ENCODE data around the gene ATG7.

Gene ATG7

GRCh38 chr3:11549580-11550140, 277.5 kb downstream of the ATG7 start:
- TF ChIP-seq CTCF (conservative IDR thresholded peaks at IDR 0.05; ENCODE audit: low read depth, low read length): no peak
- H3K4me3 ChIP-seq (ENCODE audit: low read length): no peak overlapping the region
- no peak for DNase-seq (ENCODE audit: low read depth)

- DNase-seq (ENCODE audit: low read depth): no peak
- no peak overlapping the region for H3K4me3 ChIP-seq (ENCODE audit: low read length)
- TF ChIP-seq CTCF (conservative IDR thresholded peaks at IDR 0.05; ENCODE audit: low read depth, low read length): no peak
These were observed 278.8 kb downstream of the ATG7 start for GRCh38 chr3:11551036-11551435.

- H3K4me3 ChIP-seq (ENCODE audit: low read length): no peak overlapping the region
- no peak for DNase-seq (ENCODE audit: low read depth)
- TF ChIP-seq CTCF (conservative IDR thresholded peaks at IDR 0.05; ENCODE audit: low read depth, low read length): no peak
These were observed 280.4 kb downstream of the ATG7 start for GRCh38 chr3:11552289-11553264.

- no peak overlapping the region for H3K4me3 ChIP-seq (ENCODE audit: low read length)
- DNase-seq (ENCODE audit: low read depth): no peak
- no peak for TF ChIP-seq CTCF (conservative IDR thresholded peaks at IDR 0.05; ENCODE audit: low read depth, low read length)
These were observed 281.4 kb downstream of the ATG7 start for GRCh38 chr3:11553436-11554235.

- H3K4me3 ChIP-seq (ENCODE audit: low read length): no peak overlapping the region
- DNase-seq (ENCODE audit: low read depth): no peak
- no peak for TF ChIP-seq CTCF (conservative IDR thresholded peaks at IDR 0.05; ENCODE audit: low read depth, low read length)
These were observed 282.0 kb downstream of the ATG7 start for GRCh38 chr3:11554236-11554610.

GRCh38 chr3:11554666-11555065, 282.5 kb downstream of the ATG7 start:
- DNase-seq (ENCODE audit: low read depth): no peak
- no peak overlapping the region for H3K4me3 ChIP-seq (ENCODE audit: low read length)
- no peak for TF ChIP-seq CTCF (conservative IDR thresholded peaks at IDR 0.05; ENCODE audit: low read depth, low read length)
